NCI-H128 (cell line): ENCODE data around the gene SMARCB1.

ENCODE experiments used
- DNase-seq: peaks from one replicate; lab custom pipeline; 2025; ENCODE audit not compliant: unreplicated experiment; lab: John Stamatoyannopoulos, UW

Gene SMARCB1

GRCh38 chr22:23779731-23780130 is 7.0 kb upstream of the SMARCB1 start:
- no peak for DNase-seq

GRCh38 chr22:23780146-23780748 is 6.5 kb upstream of the SMARCB1 start:
- DNase-seq: no peak

GRCh38 chr22:23781065-23781464 is 5.7 kb upstream of the SMARCB1 start:
- DNase-seq: no peak

DNA sequence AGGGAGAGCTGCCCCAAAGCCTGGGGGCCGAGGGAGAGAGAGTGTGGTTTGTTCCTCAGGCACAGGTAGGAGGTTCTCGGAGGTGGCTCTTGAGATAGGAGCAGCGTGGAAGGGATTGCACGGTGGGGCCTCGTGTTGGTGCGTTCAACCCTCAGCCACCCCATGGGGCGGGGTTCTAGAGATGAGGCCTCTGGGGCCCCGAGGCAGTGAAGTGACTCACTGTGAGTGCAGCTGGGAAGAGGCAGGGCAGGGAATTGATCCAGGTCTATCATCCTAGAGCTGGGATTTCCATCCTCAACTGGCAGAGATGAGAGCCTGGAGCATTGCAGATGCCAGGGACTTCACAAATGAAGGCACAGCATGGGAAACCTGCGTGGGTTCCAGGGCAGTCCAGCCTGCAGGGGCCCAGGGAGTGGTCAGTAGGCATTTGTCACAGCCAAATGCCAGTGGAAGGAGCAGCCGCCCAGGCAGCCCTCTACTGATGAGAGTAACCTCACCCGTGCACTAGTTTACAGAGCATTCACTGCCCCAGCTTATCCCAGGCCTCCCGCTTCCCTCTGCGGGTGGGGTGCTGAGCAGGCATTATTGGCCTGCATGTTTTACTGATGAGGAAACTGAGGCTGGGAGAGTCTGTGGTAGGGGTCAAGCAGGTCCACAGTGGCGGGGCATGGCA is 5.1 kb upstream of the SMARCB1 start:
- no peak for DNase-seq

GRCh38 chr22:23782252-23782651 is 4.5 kb upstream of the SMARCB1 start:
- DNase-seq: no peak

GRCh38 chr22:23782703-23783102 is 4.1 kb upstream of the SMARCB1 start:
- no peak for DNase-seq

GRCh38 chr22:23783265-23784150 is 3.3 kb upstream of the SMARCB1 start:
- no peak for DNase-seq

GRCh38 chr22:23784215-23784732 is 2.5 kb upstream of the SMARCB1 start:
- DNase-seq: no peak

GRCh38 chr22:23786261-23786710 is 480 bp upstream of the SMARCB1 start:
- no peak for DNase-seq

DNA sequence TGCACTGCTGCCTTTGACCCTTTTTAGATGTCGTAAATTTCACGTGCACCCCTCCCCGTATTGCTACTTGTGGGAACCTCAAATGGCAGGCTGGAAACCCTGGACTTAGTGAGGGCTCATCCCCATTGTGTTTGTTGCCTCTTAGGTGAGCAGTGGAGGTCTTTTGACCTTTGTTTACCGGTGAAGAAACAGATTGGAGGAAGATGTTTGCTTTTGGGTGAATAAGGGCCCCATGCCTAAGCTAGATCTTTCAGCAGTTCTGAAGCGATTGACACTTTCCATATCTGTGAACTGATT is 782 bp downstream of the SMARCB1 start:
- DNase-seq: no peak

DNA sequence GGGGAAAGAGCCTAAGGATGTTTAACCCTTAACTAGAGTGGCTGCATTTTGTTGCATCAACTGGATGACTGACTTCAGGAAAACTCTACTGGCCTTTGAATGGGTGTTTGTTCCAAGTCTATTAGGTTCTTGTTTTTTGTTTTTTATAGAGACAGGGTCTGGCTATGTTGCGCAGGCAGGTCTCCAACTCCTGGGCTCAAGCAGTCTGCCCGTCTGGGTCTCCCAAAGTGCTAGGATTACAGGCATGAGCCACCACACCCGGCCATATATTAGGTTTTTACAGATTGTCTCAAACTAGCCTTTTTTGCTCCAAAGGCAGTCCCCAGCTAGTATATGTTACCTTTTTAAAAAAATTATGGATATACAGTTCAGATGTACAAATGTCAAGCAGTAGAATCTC is 1.1 kb downstream of the SMARCB1 start:
- DNase-seq: no peak

DNA sequence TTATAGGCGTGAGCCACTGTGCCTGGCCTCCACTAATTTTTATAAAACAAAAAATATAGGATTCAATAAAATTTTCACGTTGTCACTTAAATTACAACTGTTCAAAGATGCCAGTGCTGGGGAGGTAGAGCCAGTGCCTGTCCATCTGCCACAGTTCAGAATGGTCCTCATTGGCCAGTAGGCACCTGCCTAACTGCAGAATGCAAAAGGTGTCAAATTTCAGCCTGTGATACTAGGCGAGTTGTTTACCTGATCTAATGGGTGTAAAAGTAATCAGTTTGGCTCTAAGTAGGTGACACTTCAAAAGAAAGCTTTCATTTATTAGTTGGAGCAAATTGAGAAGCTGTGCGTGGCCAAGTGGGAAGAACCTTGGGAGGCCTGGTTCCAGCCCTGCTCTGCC is 2.4 kb downstream of the SMARCB1 start:
- DNase-seq: no peak

- DNase-seq: no peak
Observed at GRCh38 chr22:23789638-23790037, 2.9 kb downstream of the SMARCB1 start.

GRCh38 chr22:23790819-23791737 is 4.3 kb downstream of the SMARCB1 start:
- no peak for DNase-seq

DNA sequence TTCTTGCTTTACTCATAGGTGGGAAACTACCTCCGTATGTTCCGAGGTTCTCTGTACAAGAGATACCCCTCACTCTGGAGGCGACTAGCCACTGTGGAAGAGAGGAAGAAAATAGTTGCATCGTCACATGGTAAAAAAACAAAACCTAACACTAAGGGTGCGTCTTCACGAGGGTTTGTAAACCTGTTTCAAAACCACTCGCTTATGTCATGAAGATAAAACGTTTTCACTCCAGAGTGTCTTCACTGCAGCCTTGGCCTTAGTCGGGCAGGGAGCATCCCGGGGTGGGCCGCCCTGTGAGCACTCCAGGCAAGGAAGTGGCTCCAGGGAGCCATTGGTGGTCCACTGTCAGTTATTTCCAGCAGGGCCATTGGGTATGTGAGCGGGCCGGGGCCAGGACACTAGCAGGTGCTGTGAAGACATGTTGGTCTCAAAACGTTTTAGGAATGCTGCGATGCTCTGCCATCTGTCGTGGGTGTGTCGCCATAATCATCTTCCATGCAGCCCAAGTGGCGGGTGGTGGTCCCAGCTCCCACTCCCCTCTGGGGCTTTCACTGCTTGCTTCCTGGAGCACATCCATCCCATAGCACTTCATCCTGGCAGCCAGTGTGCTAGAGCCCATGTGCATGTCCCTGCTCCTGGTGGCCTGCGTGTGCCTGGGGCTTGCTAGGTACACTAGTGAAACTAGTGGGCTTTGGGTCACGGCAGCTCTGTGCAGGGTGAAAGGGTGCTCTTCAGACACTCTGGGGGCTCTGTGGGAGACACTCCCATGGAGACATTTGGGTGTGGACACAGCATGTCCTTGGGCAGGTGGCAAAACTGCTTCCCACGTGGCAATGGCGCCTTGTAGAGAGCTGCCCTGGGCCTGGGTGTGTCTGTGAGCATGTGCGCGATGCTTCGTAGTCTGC is 5.2 kb downstream of the SMARCB1 start:
- DNase-seq: no peak

DNA sequence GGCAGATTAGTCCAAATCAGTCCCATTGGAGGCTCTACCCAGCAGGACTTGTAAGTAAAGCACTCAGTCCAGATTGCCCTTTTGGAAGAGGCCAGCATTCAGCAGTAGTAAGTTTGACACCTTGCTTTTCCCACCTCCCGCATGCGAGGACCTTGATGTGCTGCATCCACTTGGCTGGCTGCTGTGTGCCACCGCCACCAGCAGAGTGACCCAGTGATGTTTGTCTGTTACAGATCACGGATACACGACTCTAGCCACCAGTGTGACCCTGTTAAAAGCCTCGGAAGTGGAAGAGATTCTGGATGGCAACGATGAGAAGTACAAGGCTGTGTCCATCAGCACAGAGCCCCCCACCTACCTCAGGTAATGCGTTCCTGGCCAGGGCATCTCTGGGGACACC is 6.6 kb downstream of the SMARCB1 start:
- no peak for DNase-seq

- no peak for DNase-seq
Observed at GRCh38 chr22:23796461-23796860, 9.7 kb downstream of the SMARCB1 start.

DNA sequence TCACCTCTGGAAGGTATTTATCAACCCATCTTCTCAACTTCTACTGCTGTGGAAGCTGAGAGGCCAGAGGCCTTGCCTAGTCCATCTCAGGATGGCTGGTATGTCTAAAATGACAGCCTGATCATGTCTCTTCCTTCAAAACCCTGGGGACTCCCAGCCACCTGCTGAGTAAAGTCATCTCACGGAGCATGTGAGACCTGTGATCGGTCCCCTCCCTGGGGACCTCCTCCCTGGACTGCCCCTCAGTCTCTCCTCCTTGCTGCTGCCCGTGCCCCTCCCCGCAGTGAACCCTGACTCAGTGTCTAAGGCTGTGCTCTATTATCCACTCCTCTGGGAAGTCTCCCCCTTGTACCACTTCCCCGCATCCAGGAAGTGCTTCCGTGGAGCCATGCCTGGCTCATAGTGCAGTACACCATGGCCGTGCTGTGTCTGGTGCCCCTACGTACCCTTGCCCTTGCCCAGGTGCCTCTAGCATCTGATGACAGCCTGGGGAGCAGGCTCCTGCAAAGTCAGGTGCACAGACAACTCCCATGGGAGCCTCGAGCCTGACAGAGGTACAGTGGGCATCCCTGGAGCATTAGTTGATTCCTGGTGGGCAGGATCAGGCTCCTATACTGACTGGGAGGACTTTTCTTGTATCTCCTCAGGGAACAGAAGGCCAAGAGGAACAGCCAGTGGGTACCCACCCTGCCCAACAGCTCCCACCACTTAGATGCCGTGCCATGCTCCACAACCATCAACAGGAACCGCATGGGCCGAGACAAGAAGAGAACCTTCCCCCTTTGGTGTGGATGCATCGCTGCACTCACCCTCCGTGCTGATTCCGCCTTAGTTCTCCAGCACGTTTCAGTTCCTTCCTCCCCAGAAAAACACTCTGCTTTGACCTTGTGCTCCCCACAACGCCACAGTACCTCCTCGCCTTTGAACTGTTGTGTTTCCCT is 13.8 kb downstream of the SMARCB1 start:
- no peak for DNase-seq
